ENCODE results near the gene CELF4.

DNA sequence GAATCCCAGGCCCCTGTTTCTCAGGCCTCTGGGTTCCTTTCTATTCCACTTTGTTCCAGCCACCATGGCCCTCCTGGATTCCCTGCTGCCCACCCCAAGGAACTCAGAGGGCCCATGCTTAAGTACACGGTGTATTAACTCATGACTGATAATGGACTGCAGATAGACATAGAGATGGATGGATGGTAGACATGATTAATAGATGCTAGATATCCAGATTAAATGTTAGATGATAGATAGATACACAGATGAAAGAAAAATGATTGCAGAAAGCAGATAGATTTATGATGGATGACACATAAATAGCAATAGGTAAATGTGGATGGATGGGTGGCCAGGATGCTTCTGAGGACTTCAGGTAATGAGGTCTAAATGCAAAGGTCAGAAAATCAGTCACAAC is 278.0 kb downstream of the CELF4 start:
- TF ChIP-seq GATA3 (IDR thresholded peaks at IDR 0.05; ENCODE audit: low read depth, low read length) = no peak
- no peak for TF ChIP-seq GATA2 (IDR thresholded peaks at IDR 0.05; ENCODE audit: low read depth, low read length)

Data from SH-SY5Y (cell line).